HL-60 (cell line): ENCODE results near the gene ZFYVE16.
A peak's percentile ranks its signal among the peaks of the same experiment; 100 is the strongest.

Experiments used
- DNase-seq, 2 experiments: peaks; one replicate each; pipeline ENCODE4 v3.0.0-alpha.2; 2010 to 2020; ENCODE audit warnings: low read depth in 1 of 2, low spot score in 1 of 2
- H3K27ac ChIP-seq: fragments of 250-450 bp; sonication (Bioruptor Pico); replicated peaks from 2 replicates; pipeline ENCODE4 v1.5.1; 2020; ENCODE audit warnings: mild to moderate bottlenecking, moderate library complexity
- H3K27me3 ChIP-seq: fragments of 250-450 bp; sonication (Bioruptor Pico); 2 replicates; pipeline ENCODE4 v1.5.1; 2021; ENCODE audit warnings: mild to moderate bottlenecking, moderate library complexity; ENCODE audit not compliant: insufficient read depth, poor library complexity, severe bottlenecking
- H3K4me3 ChIP-seq: replicated peaks from 2 replicates; pipeline ENCODE4 v1.5.1; 2011; ENCODE audit warnings: mild to moderate bottlenecking, control low read depth, low read length; ENCODE audit not compliant: insufficient read depth
- CTCF ChIP-seq: IDR thresholded peaks from one replicate; pipeline ENCODE4 v1.5.1; 2011; ENCODE audit warnings: low read length, control low read depth, inconsistent platforms; ENCODE audit not compliant: insufficient read depth
- GABPA ChIP-seq: IDR thresholded peaks from 2 replicates; pipeline ENCODE4 v1.6.1; 2012; ENCODE audit warnings: low read depth
- POLR2AphosphoS5 ChIP-seq: IDR thresholded peaks from 2 replicates; pipeline ENCODE4 v1.6.1; 2012; ENCODE audit warnings: low read depth
- REST ChIP-seq: IDR thresholded peaks from 2 replicates; pipeline ENCODE4 v1.6.1; 2012; ENCODE audit warnings: low read depth; ENCODE audit not compliant: insufficient replicate concordance
- SPI1 ChIP-seq: IDR thresholded peaks from 2 replicates; pipeline ENCODE4 v1.6.1; 2012; ENCODE audit warnings: low read depth, mild to moderate bottlenecking, borderline replicate concordance

Gene ZFYVE16

GRCh38 chr5:80481019-80481893 lies 73.4 kb downstream of the ZFYVE16 start:
- no peaks in the 10 kb centered on the region for H3K27me3 ChIP-seq
- no peak overlapping the region for H3K27ac ChIP-seq
- no peak overlapping the region for H3K4me3 ChIP-seq
- TF ChIP-seq CTCF (peak; percentile 22), POLR2AphosphoS5 (no peak)
- DNase-seq: peak; percentile 25 to 43

GRCh38 chr5:80482578-80482977 lies 74.7 kb downstream of the ZFYVE16 start:
- TF ChIP-seq SPI1 (no peak), REST (no peak), POLR2AphosphoS5 (no peak), CTCF (no peak), GABPA (no peak)
- no peak for DNase-seq
- Histone ChIP-seq H3K27ac (no peak overlapping the region), H3K4me3 (no peak overlapping the region), H3K27me3 (no peaks in the 10 kb centered on the region)

GRCh38 chr5:80483636-80484232 lies 75.9 kb downstream of the ZFYVE16 start:
- no peaks in the 10 kb centered on the region for H3K27me3 ChIP-seq
- no peak overlapping the region for H3K27ac ChIP-seq
- TF ChIP-seq GABPA: no peak
- no peak for TF ChIP-seq SPI1
- no peak for DNase-seq
- no peak overlapping the region for H3K4me3 ChIP-seq

- peak overlapping the region; percentile 51 for H3K27ac ChIP-seq
These were observed 79.6 kb downstream of the ZFYVE16 start for GRCh38 chr5:80487444-80487828.

More at GRCh38 chr5:80487444-80487828, 79.6 kb downstream of the ZFYVE16 start:
- DNase-seq: no peak
- peak overlapping the region; percentile 53 for H3K4me3 ChIP-seq
- TF ChIP-seq GABPA: no peak
- TF ChIP-seq POLR2AphosphoS5: no peak
- TF ChIP-seq REST: no peak
- no peak for TF ChIP-seq SPI1
- TF ChIP-seq CTCF: no peak
- no peaks in the 10 kb centered on the region for H3K27me3 ChIP-seq
